OCI-LY3 (cell line): Measurements from ENCODE around the gene SRSF4.

Experiments
- CTCF ChIP-seq: fragments of 200-600, 300-600 bp; sonication (generic); IDR thresholded peaks from 2 replicates; pipeline ENCODE4 v1.5.1; 2014; ENCODE audit warnings: antibody characterized with exemption, low read length, low read depth
- EZH2phosphoT487 ChIP-seq: fragments of 200-600 bp; shearing (Covaris generic); IDR thresholded peaks from 2 replicates; pipeline ENCODE4 v1.6.1; 2018; ENCODE audit warnings: antibody characterized with exemption, mixed run types, low read depth

- TF ChIP-seq CTCF (no peak), EZH2phosphoT487 (no peak)
These were observed 16.3 kb upstream of the SRSF4 start for GRCh38 chr1:29197993-29198392.
